ENCODE data around the gene SHANK2. TPM values are rescaled to one million over a fixed set of nuclear protein-coding genes. Genes with fewer than 3 reads are reported as not detected.

The SHANK2 gene
- total RNA-seq, 4 donors from 2014 or later = 1.1 to 16.7 (median 9.0) TPM

GRCh38 chr11:71202598-71202944 is 49.8 kb downstream of the SHANK2 start:
- intact Hi-C loops (cut with DNase I; ENCODE audit: low total_unique reads) = no loop called here
- TF ChIP-seq, protein P1, sequence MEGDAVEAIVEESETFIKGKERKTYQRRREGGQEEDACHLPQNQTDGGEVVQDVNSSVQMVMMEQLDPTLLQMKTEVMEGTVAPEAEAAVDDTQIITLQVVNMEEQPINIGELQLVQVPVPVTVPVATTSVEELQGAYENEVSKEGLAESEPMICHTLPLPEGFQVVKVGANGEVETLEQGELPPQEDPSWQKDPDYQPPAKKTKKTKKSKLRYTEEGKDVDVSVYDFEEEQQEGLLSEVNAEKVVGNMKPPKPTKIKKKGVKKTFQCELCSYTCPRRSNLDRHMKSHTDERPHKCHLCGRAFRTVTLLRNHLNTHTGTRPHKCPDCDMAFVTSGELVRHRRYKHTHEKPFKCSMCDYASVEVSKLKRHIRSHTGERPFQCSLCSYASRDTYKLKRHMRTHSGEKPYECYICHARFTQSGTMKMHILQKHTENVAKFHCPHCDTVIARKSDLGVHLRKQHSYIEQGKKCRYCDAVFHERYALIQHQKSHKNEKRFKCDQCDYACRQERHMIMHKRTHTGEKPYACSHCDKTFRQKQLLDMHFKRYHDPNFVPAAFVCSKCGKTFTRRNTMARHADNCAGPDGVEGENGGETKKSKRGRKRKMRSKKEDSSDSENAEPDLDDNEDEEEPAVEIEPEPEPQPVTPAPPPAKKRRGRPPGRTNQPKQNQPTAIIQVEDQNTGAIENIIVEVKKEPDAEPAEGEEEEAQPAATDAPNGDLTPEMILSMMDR (IDR thresholded peaks at IDR 0.05) = no peak
- TF ChIP-seq POLR2A (IDR thresholded peaks at IDR 0.05) = no peak
- 92 to 93% methylated on average over 5 of the region's 5 CpGs for WGBS, 2 donors
- no peak overlapping the region for H3K4me3 ChIP-seq (ENCODE audit: low read depth, poor library complexity, severe bottlenecking)
- no peak for DNase-seq (ENCODE audit: low spot score in 2 of 2)

Other genes with a start within 250 kb of the SHANK2 start
- gene DHCR7, start 195.8 kb upstream of the SHANK2 start, total RNA-seq = 100 to 1,000 TPM in 2 of 4 donors, 10 to 100 TPM in 2; 45.2 to 142 (median 89.0) TPM
- 10 to 100 TPM; 41.2 to 67.2 (median 59.8) TPM for gene NADSYN1, start 200.6 kb upstream of the SHANK2 start, total RNA-seq